Urinary bladder (tissue), 4 donors: ENCODE results near the gene IFI44L. TPM values are rescaled to one million over a fixed set of nuclear protein-coding genes. Genes with fewer than 3 reads are reported as not detected.

ENCODE experiments used
- DNase-seq: peaks from one replicate; pipeline ENCODE4 v3.0.0-alpha.2; 2015; ENCODE audit errors: extremely low spot score
- H3K27ac ChIP-seq: one replicate; pipeline ENCODE4 v1.5.1; 2013; ENCODE audit warnings: low read depth, mild to moderate bottlenecking, moderate library complexity
- H3K36me3 ChIP-seq: one replicate; pipeline ENCODE4 v1.6.1; 2013; ENCODE audit warnings: mild to moderate bottlenecking, moderate library complexity; ENCODE audit not compliant: insufficient read depth
- H3K4me1 ChIP-seq: one replicate; pipeline ENCODE4 v1.6.1; 2013; ENCODE audit warnings: mild to moderate bottlenecking, moderate library complexity; ENCODE audit not compliant: insufficient read depth
- H3K4me3 ChIP-seq: one replicate; pipeline ENCODE4 v1.5.1; 2013; ENCODE audit warnings: low read depth, low read length
- WGBS: extraction: QIAGEN DNeasy Blood & Tissue Kit; methylation state at CpG from one replicate; pipeline ENCODE4 v1.1.7; 2013; 5-methylcytosine and 5-hydroxymethylcytosine counted together
- polyA plus RNA-seq: library from polyadenylated mRNA; stranded (reverse); fragments of 200-250 nt; gene quantifications from one replicate; pipeline ENCODE4 v1.2.3, GENCODE V29; 2013
- total RNA-seq: library from RNA; depleted of rRNA; stranded (reverse); fragments of >200 nt; gene quantifications from one replicate; pipeline ENCODE4 v1.2.3, GENCODE V29; 2014
- donor health status: healthy with polysubstance abuse.
- donor health status: healthy.

Gene IFI44L
- total and polyA plus RNA-seq, 2 donors, result 10.5 to 40.6 TPM

DNA sequence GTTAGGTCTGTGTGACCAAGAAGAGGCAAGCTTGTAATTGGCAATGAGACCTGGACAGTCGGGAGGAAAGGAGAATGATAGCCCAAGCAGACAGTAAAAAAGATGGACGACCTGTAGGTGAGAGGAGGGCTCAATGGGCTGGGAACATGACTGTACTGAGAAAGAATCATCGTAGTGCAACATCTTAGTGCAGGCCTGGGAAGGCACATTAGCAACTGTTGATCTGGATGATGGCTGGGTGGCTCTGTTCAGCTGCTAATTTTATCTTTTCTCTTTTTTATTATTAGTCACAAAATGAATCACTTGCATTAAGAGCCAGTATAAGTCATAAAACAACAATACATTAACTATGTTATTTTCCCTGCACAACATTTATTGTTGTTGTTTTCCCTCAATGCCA is 62.2 kb downstream of the IFI44L start:
- H3K4me3 ChIP-seq, result no peak overlapping the region
- DNase-seq, result no peak
- H3K27ac ChIP-seq, result no peak overlapping the region
- H3K36me3 ChIP-seq, result no peaks in the 10 kb centered on the region
- 61% methylated on average over 3 of the region's 3 CpGs for WGBS
- no peaks in the 10 kb centered on the region for H3K4me1 ChIP-seq

DNA sequence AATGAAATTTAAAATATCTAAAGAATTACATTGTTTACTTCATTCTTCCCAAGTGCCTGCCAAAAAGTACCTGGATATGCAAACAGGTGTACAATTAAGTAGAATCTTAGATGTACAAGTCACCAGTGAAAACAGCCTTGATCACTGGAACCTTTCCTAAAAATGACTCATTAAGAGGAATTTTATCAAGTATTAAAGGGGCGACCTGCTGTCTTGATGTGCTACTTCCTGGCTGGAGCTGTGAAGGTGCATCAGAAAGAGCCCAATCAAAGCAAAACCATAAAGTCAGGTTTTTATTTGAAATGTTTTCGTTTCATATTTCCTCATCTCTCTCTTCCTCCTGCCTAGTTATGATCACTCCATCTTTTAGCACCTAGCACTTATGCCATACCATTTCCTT is 62.8 kb downstream of the IFI44L start:
- Histone ChIP-seq H3K4me3 (no peak overlapping the region), H3K36me3 (no peaks in the 10 kb centered on the region), H3K27ac (no peak overlapping the region), H3K4me1 (no peaks in the 10 kb centered on the region)
- no peak for DNase-seq
- 80% methylated on average over 2 of the region's 2 CpGs for WGBS

- WGBS, result 94% methylated on average over 1 of the region's 1 CpG
- DNase-seq, result no peak
- Histone ChIP-seq H3K36me3 (no peaks in the 10 kb centered on the region), H3K27ac (no peak overlapping the region), H3K4me1 (no peaks in the 10 kb centered on the region), H3K4me3 (no peak overlapping the region)
Observed at GRCh38 chr1:78687315-78687714, 67.1 kb downstream of the IFI44L start.

DNA sequence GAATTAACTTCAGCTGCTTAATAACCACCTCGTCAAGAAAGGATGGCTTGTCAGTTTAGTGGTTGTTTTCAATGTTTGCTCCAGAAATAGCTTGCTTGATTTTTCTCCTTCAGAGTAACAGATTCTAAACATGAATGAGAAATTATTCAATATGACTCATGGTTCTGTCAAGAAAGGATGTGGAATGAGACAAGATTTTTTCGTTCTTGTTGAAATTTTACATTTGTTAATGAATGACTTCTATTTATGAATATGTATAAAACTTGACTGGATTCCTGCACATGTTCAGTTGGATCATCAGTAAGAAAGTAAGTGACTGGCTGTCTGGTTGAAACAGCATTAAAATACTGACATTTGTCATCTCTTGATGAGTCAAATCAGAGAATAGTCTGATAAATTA is 67.7 kb downstream of the IFI44L start:
- H3K4me1 ChIP-seq, result no peaks in the 10 kb centered on the region
- H3K27ac ChIP-seq, result no peak overlapping the region
- no peak overlapping the region for H3K4me3 ChIP-seq
- 67% methylated on average over 2 of the region's 2 CpGs for WGBS
- DNase-seq, result no peak
- H3K36me3 ChIP-seq, result no peaks in the 10 kb centered on the region

GRCh38 chr1:78688697-78689096 is 68.4 kb downstream of the IFI44L start:
- H3K36me3 ChIP-seq, result no peaks in the 10 kb centered on the region
- no peak for DNase-seq
- no peak overlapping the region for H3K27ac ChIP-seq
- no peak overlapping the region for H3K4me3 ChIP-seq
- H3K4me1 ChIP-seq, result no peaks in the 10 kb centered on the region

GRCh38 chr1:78690516-78690915 is 70.3 kb downstream of the IFI44L start:
- Histone ChIP-seq H3K27ac (no peak overlapping the region), H3K4me3 (no peak overlapping the region), H3K36me3 (no peaks in the 10 kb centered on the region), H3K4me1 (no peaks in the 10 kb centered on the region)
- WGBS, result 92% methylated on average over 3 of the region's 3 CpGs
- DNase-seq, result no peak

DNA sequence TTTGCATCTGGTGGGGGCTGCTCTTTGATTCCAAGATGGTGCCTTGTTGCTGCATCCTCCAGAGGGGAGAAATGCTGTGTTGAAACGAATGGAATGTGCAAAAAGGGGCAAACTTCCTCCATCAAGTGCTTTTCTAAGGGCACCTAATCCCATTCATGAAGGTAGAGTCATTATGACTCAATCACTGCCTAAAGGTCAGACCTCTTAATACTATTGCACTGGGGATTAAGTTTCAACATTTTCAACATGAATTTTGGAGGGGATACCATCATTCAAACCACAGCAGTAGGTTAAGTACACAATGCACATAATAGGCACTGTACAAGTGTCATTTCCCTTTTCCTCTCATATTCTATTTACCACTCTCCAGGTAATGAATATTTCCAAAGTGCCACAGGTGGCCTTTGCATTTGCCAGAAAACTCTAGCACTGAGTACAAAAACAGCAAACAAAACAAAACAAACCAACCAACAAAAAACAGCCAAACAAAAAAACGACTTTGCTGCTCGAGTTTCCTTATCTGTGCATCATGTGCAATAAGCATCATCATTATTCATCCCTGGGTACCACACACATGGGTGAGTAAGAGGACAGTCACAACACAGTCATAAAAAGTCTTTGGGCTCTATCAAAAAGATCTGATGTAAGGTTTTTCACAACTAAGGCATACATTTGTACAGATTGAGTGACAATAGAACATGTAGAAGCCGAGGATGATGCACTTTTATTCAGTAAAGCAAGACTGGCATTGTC is 71.9 kb downstream of the IFI44L start:
- WGBS, result 73% methylated on average over 4 of the region's 4 CpGs
- H3K4me1 ChIP-seq, result no peaks in the 10 kb centered on the region
- no peaks in the 10 kb centered on the region for H3K36me3 ChIP-seq
- no peak overlapping the region for H3K4me3 ChIP-seq
- H3K27ac ChIP-seq, result no peak overlapping the region
- DNase-seq, result no peak

Other genes with a start within 250 kb of the IFI44L start
- gene PTGFR, start 129.5 kb upstream of the IFI44L start, total RNA-seq, result 28.7 TPM
- 9.2 TPM for gene PTGFR, start 129.5 kb upstream of the IFI44L start, polyA plus RNA-seq
- 49.8 TPM for gene IFI44, start 29.4 kb downstream of the IFI44L start, total RNA-seq
- gene IFI44, start 29.4 kb downstream of the IFI44L start, polyA plus RNA-seq, result 20.4 TPM